HG02885 (cell line): ENCODE data around the gene OR2AT4.
"Not testable (repeated sequence)": the region's sequence is repeated elsewhere in the genome, so short reads cannot be mapped to it uniquely, and the experiment has no call there.

Experiments
- ATAC-seq: cut with Tn5 transposase; IDR thresholded peaks from one replicate; pipeline ENCODE4 v1.9.1; 2021; ENCODE audit warnings: mild to moderate bottlenecking; ENCODE audit not compliant: unreplicated experiment, poor library complexity

Gene OR2AT4

DNA sequence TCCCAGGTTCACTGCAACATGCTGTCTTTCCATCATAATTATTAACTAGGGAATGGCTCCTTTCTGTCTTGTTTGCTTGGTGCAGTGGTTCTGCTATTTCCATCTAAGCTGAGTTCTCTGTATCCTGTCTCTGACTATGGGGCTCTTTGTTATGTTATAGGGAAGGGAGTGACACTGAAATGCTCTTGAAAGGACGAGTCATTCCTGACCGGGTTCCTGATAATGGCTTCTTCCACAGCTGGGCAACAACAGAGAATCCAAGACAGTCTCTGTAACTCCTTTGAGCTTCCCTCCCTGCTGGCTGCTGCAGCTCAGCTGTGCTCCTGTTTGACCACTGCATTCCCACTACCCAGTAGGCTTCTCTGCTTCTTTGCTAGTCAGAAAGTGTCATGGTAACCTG, 24.1 kb downstream of the OR2AT4 start:
- ATAC-seq, result no peak

DNA sequence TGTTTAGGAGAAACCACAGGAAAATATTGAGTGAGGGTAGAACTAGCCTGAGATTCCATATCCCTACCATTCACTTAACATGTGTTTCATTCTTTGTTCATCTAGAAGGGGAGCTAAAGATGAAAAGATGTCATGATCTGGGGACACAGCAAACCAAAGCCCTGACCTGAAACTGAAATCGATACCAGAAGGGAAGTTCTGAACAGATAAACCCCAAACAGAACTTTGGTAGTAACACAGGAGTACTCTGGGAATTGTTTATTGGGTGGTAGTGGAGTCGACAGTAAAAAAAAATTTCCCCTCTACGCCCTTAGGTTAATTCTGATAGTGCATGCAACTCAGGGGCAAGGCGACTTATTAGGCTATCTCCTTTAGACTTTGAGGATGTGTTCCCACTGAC, 27.2 kb downstream of the OR2AT4 start:
- no peak for ATAC-seq

DNA sequence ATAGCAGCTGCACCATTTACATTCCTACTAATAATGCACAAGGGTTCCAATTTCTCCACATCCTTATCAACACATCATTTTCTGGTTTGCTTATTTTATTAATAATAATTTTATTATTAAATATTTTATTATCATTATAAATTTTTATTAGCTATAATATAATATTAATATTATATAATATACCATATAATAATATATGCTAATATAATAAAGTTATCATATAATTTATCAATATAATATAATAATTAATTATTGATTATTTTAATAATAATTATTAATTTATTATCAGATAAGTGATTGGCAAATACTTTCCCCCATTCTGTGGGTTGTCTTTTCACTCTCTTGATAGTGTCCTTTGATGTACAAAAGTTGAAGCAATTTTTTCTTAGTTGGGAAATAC, 27.7 kb downstream of the OR2AT4 start:
- no peak for ATAC-seq

- ATAC-seq, result no peak
Observed at GRCh38 chr11:75068559-75068958, 28.1 kb downstream of the OR2AT4 start.

GRCh38 chr11:75066061-75066460, 30.6 kb downstream of the OR2AT4 start:
- no peak for ATAC-seq

- ATAC-seq, result no peak
Observed at GRCh38 chr11:75063741-75064314, 32.8 kb downstream of the OR2AT4 start.

DNA sequence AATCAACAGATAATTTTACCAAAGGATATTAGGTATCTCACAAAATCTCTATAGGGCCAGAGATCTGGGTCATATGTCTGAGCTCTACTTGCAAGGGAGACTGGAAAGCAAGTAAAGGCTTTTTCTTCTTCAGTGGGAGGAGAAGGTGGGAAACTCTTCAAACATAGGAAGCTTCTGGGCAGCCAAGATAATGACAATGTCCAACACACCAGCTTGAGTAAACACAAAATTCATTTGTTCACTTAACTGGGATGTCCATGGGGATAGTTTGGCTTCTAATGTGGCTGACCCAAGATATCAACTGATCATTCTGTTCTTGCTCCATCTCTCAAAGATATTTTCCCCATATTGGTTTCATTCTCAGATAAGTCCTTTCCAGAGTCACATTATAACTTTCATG, 37.4 kb downstream of the OR2AT4 start:
- ATAC-seq, result no peak

- ATAC-seq, result no peak
Observed at GRCh38 chr11:75056814-75057213, 39.9 kb downstream of the OR2AT4 start.

GRCh38 chr11:75055511-75055910, 41.2 kb downstream of the OR2AT4 start:
- ATAC-seq, result no peak

DNA sequence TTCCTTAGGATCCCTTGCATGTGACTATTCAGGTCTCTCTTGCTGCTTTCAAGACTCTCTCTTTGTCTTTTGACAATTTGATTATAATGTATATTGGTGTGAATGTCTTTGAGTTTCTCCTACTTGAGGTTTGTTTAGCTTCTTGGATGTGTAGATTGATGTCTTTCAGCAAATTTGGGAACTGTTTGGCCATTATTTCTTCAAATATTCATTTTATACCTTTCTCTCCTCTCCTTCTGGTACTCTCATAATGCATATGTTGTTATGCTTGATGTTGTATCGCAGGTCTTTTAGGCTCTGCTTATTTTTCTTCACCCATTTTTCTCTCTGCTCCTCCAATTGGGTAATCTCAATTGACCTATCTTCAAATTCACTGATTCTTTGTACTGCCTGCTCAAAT, 44.2 kb downstream of the OR2AT4 start:
- no peak for ATAC-seq

DNA sequence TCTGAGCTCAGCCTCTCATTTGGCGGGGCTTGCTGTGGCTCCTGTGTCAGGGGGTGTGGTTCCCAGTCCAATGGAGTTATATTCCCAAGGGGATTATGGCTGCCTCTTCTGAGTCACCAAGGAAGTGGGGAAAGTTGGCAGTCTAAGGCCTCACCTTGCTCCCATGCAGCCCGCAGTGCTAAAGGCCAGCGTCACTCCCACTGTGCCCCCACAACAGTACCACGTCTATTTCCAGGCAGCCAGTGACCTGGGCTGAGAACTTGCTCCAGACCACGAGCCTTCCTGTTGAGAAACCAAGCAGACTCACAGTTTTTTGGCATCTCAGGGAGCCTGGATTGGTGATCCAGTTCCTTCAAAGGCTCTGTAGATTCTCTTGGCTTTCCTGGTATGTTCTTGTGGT, 45.6 kb downstream of the OR2AT4 start:
- ATAC-seq, result no peak

DNA sequence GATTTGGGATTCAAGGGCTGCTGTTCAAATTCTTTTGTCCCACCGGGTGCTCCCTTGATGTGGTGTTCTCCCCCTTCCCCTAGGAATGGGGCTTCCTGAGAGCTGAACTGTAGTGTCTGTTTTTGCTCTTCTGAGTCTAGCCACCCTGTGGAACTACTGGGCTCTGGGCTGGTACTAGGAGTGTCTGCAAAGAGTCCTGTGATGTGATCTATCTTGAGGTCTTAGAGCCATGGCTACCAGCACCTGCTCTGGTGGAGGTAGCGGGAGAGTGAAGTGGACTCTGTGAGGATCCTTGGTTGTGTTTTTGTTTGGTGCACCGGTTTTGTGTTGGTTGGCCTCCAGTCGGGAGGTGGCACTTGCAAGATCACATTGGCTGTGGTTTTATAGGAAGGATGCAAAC, 46.2 kb downstream of the OR2AT4 start:
- ATAC-seq, result no peak

DNA sequence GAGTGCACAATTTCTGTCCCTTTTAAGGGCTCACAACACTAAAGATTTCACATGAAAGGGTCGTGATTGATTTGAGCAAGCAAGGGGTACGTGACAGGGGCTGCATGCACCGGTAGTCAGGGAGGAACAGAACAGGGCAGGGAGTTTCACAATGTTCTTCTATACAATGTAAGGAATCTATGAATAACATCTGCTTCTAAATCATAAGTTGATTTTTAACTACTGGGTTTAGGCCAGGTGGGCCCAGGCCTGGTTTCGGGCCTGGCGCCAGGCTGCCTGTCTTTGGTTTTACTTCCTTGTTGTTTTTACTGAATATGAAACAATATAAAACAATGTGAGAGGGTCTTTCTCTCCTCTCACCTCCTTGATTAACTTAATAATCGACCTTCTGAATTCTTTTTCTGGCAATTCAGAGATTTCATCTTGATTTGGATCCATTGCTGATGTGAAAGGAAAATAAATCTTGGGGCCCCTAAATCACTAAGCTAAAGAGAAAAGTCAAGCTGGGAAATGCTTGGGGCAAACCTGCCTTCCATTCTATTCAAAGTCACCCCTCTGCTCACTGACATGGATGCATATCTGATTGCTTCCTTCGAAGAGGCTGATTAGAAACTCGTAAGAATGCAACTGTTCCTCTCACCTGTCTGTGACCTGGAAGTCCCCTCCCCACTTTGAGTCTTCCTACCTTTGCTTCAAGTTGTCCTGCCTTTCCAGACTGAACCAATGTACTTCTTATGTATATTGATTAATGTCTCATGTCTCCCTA, 47.0 kb downstream of the OR2AT4 start:
- ATAC-seq, result not testable (repeated sequence)

DNA sequence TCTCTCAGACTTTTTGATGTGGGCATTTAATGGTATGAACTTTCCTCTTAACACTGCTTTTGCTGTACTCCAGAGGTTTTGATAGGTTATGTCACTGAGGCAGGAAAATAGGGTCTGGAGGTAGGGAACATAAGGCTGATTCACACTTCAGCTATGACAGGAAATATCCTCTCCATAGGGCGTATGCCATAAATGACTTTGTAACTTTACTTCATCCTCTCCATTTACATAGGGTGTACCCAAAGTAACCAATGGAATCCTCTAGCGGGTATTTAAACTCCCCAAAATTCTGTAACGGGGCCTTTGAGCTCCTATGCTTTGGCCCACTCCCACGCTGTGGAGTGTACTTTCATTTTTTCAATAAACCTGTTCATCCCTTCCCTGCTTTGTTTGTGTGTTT, 49.5 kb downstream of the OR2AT4 start:
- no peak for ATAC-seq

- not testable (repeated sequence) for ATAC-seq
Observed at GRCh38 chr11:75046668-75047067, 50.0 kb downstream of the OR2AT4 start.

DNA sequence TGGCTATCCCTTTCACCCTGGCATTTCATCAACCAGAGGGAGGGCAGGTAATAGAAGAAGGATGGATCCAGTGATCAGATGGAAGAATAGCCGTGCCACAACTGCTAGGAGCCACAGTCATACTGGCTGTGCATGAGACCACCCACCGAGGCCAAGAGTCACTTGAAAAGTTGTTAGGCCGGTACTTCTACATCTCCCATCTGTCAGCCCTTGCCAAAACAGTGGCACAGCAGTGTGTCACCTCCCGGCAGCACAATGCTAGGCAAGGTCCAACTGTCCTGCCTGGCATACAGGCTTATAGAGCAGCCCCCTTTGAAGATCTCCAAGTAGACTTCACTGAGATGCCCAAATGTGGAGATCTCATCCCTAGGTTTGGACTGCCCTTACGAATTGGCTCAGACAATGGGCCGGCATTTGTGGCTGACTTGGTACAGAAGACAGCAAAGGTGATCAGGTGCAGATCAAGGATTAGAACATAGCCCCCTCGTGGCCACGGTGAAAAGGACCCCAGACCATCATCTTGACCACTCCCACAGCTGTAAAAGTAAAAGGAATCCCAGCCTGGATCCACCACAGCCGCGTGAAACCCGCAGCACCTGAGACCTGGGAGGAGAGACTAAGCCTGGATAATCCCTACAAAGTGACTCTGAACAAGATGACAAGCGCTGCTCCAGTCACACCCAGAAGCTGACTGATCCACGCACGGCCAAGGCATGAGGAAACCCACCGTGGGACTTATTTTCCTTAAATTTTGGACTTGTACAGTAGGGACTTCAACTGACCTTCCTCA, 52.1 kb downstream of the OR2AT4 start:
- ATAC-seq, result not testable (repeated sequence)

DNA sequence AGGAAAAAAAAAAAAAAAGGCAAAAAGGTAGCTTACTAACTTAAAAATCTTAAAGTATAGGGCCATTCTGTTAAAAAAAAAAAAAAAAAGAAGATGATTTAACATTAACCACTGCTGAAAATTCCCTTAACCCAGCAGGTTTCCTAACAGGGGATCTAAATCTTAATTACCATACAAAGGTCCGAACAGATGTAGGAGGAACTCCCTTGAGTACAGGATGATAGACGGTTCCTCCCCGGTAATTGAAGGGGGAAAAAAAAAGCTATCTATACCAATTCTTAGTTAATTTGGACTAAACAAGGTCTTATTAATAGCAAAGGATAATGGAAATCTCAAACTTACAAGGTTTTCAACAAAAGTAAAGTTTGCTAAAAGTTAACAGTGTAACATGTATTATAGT, 54.9 kb downstream of the OR2AT4 start:
- not testable (repeated sequence) for ATAC-seq

DNA sequence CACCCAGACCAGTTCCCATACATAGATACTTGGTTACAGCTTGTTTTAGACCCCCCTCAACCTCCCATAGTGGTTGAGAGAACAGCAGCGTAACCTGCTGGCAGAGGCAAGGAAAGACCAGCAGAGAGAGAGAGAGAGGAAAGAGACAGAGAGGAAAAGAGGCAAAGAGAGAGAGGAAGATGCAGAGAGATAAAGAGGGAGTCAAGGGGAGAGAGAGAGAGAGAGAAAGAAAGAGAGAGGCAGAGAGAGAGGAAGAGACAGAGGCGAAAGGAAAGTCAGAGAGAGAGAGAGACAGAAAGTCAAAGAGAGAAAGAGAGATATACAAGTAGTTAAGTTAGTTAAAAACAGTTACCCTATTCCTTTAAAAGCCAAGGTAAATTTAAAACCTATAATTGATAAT, 55.4 kb downstream of the OR2AT4 start:
- no peak for ATAC-seq

- no peak for ATAC-seq
Observed at GRCh38 chr11:75040167-75040770, 56.4 kb downstream of the OR2AT4 start.

DNA sequence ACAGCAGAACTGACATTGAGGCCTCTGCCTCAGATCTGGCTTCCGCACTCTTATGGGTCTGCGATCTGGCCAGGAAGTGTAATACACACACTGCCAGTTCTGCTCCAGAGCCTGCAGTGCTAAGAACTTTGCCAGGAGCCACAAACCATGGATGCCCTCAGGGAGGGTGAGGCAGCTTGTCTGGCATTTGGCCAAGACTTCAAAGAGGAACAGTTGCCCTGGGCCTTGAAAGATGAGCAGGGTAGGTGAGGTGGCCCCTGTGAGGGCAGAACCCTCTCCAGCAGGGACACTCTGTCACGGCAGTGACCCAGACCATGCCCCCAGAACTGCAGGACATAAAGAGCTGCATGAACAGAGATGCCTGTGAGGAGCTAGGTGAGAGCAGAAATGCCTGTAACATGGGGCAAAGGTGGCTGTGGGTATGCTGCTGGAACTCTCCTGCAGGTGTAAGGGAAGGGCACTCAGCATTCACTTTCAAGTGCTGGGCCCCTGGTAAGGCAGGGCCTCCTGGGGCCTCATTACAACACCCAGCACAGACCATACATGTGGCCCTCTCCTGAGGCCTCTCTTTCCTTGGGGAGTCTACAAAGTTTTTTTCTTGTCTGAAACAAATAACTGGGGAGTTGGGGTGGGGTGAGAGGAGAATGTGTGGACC, 60.6 kb downstream of the OR2AT4 start:
- no peak for ATAC-seq

GRCh38 chr11:75035256-75035655, 61.4 kb downstream of the OR2AT4 start:
- no peak for ATAC-seq
